Smooth muscle cell (in vitro differentiated cells): Measurements from ENCODE around the gene SC5D. TPM values are rescaled to one million over a fixed set of nuclear protein-coding genes. Genes with fewer than 3 reads are reported as not detected.

Source experiments
- DNase-seq: peaks from one replicate; lab custom pipeline; 2025; ENCODE audit not compliant: unreplicated experiment; lab: John Stamatoyannopoulos, UW
- H2AFZ ChIP-seq: fragments of 200-600 bp; sonication (generic); 2 replicates; pipeline ENCODE4 v1.6.0; 2016; ENCODE audit warnings: antibody characterized with exemption, low read depth, mild to moderate bottlenecking
- H3F3A ChIP-seq: fragments of 200-600 bp; sonication (generic); 2 replicates; pipeline ENCODE4 v1.6.0; 2017; ENCODE audit warnings: antibody characterized with exemption, low read depth
- H3K27ac ChIP-seq: fragments of 200-600 bp; sonication (generic); 2 replicates; pipeline ENCODE4 v1.5.1; 2016; ENCODE audit warnings: low read depth, mild to moderate bottlenecking
- H3K27me3 ChIP-seq: fragments of 200-600 bp; sonication (generic); 2 replicates; pipeline ENCODE4 v1.6.1; 2016; ENCODE audit warnings: low read depth, mild to moderate bottlenecking
- H3K36me3 ChIP-seq: fragments of 200-600 bp; sonication (generic); 2 replicates; pipeline ENCODE4 v1.5.1; 2016; ENCODE audit warnings: low read depth
- H3K4me1 ChIP-seq: fragments of 200-600 bp; sonication (generic); 2 replicates; pipeline ENCODE4 v1.5.1; 2016; ENCODE audit warnings: low read depth
- H3K4me2 ChIP-seq: fragments of 200-600 bp; sonication (generic); 2 replicates; pipeline ENCODE4 v1.6.0; 2016; ENCODE audit warnings: mild to moderate bottlenecking
- H3K4me3 ChIP-seq: fragments of 200-600 bp; sonication (generic); 2 replicates; pipeline ENCODE4 v1.5.1; 2016; ENCODE audit warnings: mild to moderate bottlenecking
- H3K79me2 ChIP-seq: fragments of 200-600 bp; sonication (generic); 2 replicates; pipeline ENCODE4 v1.6.0; 2016; ENCODE audit warnings: low read depth, mild to moderate bottlenecking
- H3K9ac ChIP-seq: fragments of 200-600 bp; sonication (generic); 2 replicates; pipeline ENCODE4 v1.6.0; 2016; ENCODE audit warnings: low read depth
- H3K9me3 ChIP-seq: fragments of 200-600 bp; sonication (generic); replicated peaks from 2 replicates; pipeline ENCODE4 v1.5.1; 2016; ENCODE audit warnings: low read depth
- H4K20me1 ChIP-seq: fragments of 200-600 bp; sonication (generic); 2 replicates; pipeline ENCODE4 v1.6.0; 2016; ENCODE audit warnings: low read depth
- WGBS: methylation state at CpG from one replicate; pipeline ENCODE4 v1.1.7; 2016; ENCODE audit warnings: low lambda C conversion rate; 5-methylcytosine and 5-hydroxymethylcytosine counted together
- polyA plus RNA-seq: library from polyadenylated mRNA; unstranded; fragments of >200 nt; fragmentation: Nextera tagmentation; extraction: Ambion mirVana; gene quantifications from 2 replicates; pipeline ENCODE4 v1.2.1, GENCODE V29; 2016
- total RNA-seq: library from RNA; depleted of rRNA; stranded (reverse); fragments of >200 nt; gene quantifications from 2 replicates; pipeline ENCODE4 v1.2.3, GENCODE V29; 2014
- TF ChIP-seq, protein P1 (sequence below): fragments of 200-600 bp; sonication (generic); IDR thresholded peaks from 2 replicates; pipeline ENCODE4 v1.5.1; 2017; ENCODE audit warnings: borderline replicate concordance, mild to moderate bottlenecking, antibody characterized with exemption; ENCODE audit not compliant: insufficient read depth, poor library complexity, severe bottlenecking

The SC5D gene
- total and polyA plus RNA-seq, 2 experiments from 2014 or later, result 59.5 to 138 TPM

DNA sequence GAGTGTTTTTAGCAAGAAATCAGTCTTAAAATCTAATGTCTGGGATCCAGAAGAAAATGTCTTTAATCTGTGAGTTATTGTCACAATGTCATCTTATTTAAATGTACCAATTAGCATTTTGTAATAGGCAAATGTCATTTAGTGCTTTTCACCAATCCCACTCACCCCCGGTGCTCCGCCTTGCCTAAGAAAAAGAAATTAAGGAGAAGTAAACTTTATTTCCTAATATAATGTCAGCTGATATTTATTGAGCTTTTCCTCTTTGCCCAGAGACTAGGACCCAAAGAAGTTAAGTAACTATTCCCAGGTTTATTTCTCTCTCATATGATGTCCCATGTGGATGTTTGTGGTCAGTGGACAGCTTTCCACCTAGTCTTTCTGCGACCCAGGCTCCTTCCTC lies 16.2 kb downstream of the SC5D start:
- H3K4me2 ChIP-seq, result no peak overlapping the region
- no peak for DNase-seq
- H3K9me3 ChIP-seq, result no peaks in the 10 kb centered on the region
- H4K20me1 ChIP-seq, result peaks cover 15% of the 10 kb centered on the region
- no peak overlapping the region for H3K27ac ChIP-seq
- no peak overlapping the region for H3K9ac ChIP-seq
- WGBS, result 92% methylated on average over 3 of the region's 3 CpGs
- TF ChIP-seq, protein P1, sequence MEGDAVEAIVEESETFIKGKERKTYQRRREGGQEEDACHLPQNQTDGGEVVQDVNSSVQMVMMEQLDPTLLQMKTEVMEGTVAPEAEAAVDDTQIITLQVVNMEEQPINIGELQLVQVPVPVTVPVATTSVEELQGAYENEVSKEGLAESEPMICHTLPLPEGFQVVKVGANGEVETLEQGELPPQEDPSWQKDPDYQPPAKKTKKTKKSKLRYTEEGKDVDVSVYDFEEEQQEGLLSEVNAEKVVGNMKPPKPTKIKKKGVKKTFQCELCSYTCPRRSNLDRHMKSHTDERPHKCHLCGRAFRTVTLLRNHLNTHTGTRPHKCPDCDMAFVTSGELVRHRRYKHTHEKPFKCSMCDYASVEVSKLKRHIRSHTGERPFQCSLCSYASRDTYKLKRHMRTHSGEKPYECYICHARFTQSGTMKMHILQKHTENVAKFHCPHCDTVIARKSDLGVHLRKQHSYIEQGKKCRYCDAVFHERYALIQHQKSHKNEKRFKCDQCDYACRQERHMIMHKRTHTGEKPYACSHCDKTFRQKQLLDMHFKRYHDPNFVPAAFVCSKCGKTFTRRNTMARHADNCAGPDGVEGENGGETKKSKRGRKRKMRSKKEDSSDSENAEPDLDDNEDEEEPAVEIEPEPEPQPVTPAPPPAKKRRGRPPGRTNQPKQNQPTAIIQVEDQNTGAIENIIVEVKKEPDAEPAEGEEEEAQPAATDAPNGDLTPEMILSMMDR, result no peak
- H3K4me3 ChIP-seq, result no peak overlapping the region
- H3K36me3 ChIP-seq, result peaks cover 22% of the 10 kb centered on the region
- no peaks in the 10 kb centered on the region for H3K79me2 ChIP-seq
- no peaks in the 10 kb centered on the region for H3F3A ChIP-seq
- no peaks in the 10 kb centered on the region for H3K4me1 ChIP-seq
- H2AFZ ChIP-seq, result no peak overlapping the region
- H3K27me3 ChIP-seq, result no peaks in the 10 kb centered on the region

DNA sequence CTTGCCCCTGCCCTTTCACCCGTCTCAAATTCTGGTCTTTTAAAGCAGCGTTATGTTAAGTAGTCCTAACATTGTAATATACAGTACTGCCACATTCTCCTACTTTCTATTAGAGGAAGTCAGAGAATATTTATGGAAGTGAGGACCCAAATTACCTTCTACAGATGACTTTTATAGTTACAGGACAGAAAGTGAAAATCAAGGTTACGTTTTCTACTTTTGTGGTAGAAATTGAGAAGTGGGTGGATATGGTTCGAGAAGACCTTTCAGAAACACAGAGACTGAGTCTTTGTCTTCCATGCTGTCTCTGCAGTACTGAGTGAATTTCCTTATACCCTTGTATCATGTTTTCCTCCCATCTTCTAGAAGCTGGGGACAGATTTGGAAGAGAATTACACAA lies 17.1 kb downstream of the SC5D start:
- H3K4me1 ChIP-seq, result no peaks in the 10 kb centered on the region
- no peak overlapping the region for H3K27ac ChIP-seq
- WGBS, result 94% methylated on average over 4 of the region's 4 CpGs
- H3K27me3 ChIP-seq, result no peaks in the 10 kb centered on the region
- peaks cover 16% of the 10 kb centered on the region for H3K36me3 ChIP-seq
- no peak overlapping the region for H3K4me3 ChIP-seq
- no peak overlapping the region for H3K9ac ChIP-seq
- no peak overlapping the region for H2AFZ ChIP-seq
- DNase-seq, result no peak
- no peaks in the 10 kb centered on the region for H3K9me3 ChIP-seq
- H3F3A ChIP-seq, result no peaks in the 10 kb centered on the region
- TF ChIP-seq, protein P1, result no peak
- peaks cover 7% of the 10 kb centered on the region for H4K20me1 ChIP-seq
- no peaks in the 10 kb centered on the region for H3K79me2 ChIP-seq
- H3K4me2 ChIP-seq, result no peak overlapping the region

DNA sequence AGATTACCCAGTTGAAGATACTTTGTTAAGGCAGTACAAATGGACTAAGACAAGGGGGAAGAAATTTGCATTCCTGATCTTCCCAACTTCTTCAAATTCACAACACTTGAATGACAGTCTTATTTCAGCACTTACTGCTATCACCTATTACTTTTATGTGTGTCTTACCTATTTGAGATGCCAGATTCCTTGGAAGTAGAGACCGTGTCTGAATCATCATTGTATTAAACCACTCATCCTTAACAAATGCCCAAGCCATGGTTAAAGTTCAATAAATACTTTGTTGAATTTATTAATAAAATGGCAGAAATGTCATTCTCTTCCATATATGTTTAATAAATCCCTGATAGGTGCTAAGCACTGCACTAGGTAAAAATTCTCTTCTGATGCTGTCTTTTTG lies 18.3 kb downstream of the SC5D start:
- H3K27ac ChIP-seq, result no peak overlapping the region
- H3K36me3 ChIP-seq, result peaks cover 7% of the 10 kb centered on the region
- H3K27me3 ChIP-seq, result no peaks in the 10 kb centered on the region
- no peak for DNase-seq
- TF ChIP-seq, protein P1, result no peak
- H3F3A ChIP-seq, result no peaks in the 10 kb centered on the region
- no peaks in the 10 kb centered on the region for H3K9me3 ChIP-seq
- H3K4me2 ChIP-seq, result no peak overlapping the region
- WGBS, result 95% methylated on average over 1 of the region's 1 CpG
- H3K79me2 ChIP-seq, result no peaks in the 10 kb centered on the region
- H3K9ac ChIP-seq, result no peak overlapping the region
- no peak overlapping the region for H2AFZ ChIP-seq
- no peaks in the 10 kb centered on the region for H4K20me1 ChIP-seq
- no peak overlapping the region for H3K4me3 ChIP-seq
- H3K4me1 ChIP-seq, result no peaks in the 10 kb centered on the region

DNA sequence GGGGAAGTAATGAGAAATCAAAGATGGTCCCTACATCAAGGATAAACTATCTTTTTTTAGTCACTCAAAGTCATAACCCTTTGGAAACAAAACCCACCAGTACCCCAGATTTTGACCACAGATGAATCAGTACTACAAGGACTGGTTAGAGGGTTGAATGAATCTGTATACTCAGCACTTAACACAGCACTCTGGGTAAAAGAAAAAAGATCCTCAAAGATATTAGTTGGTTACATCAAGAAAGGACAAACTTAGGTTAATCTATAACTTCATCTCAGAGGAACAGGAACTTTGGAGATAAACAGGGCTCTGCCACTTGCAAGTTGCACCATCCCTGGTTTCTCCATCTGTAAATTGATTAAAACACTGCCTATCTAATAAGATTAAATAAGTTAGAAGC lies 18.8 kb downstream of the SC5D start:
- Histone ChIP-seq H3K9me3 (no peaks in the 10 kb centered on the region), H3K4me3 (no peak overlapping the region), H3K79me2 (no peaks in the 10 kb centered on the region), H2AFZ (no peak overlapping the region), H3K9ac (no peak overlapping the region), H3K4me2 (no peak overlapping the region), H4K20me1 (no peaks in the 10 kb centered on the region), H3K4me1 (no peaks in the 10 kb centered on the region), H3K36me3 (peaks cover 7% of the 10 kb centered on the region), H3K27me3 (no peaks in the 10 kb centered on the region), H3K27ac (no peak overlapping the region), H3F3A (no peaks in the 10 kb centered on the region)
- TF ChIP-seq, protein P1, result no peak
- no peak for DNase-seq
